Hematopoietic multipotent progenitor cell (in vitro differentiated cells): Measurements from ENCODE around the gene ARPC1A. TPM values are rescaled to one million over a fixed set of nuclear protein-coding genes. Genes with fewer than 3 reads are reported as not detected.
"Not testable (repeated sequence)": the region's sequence is repeated elsewhere in the genome, so short reads cannot be mapped to it uniquely, and the experiment has no call there.

ENCODE experiments used
- DNase-seq, 3 donors: peaks; one replicate each; pipeline ENCODE4 v3.0.0-alpha.2; 2011 to 2015; ENCODE audit warnings: low read depth in 2 of 3, low spot score in 2 of 3
- total RNA-seq: library from RNA; depleted of rRNA; stranded (reverse); fragments of >200 nt; gene quantifications from one replicate; pipeline ENCODE4 v1.2.3, GENCODE V29; 2012

Gene ARPC1A
- total RNA-seq, 1 donor: 52.8 TPM

DNA sequence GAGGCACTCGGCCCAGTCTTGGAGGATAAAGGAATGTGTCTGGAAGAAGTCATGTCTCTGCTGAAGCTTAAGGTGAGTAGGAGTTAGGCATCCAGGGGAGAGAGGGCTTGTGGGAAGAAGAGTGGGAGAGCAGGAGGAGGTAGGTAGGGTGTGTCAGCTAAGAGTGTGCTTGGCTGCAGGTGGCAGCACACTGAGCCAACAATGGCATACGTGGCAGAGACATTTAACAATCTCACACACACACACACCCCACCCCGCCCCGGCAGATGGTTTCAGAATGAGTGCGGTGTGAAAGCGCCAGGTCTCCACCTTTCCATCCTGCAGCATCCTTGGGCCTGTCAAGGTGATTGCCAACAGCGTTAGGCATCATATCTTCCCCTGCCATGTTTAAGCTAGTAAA lies 11.2 kb upstream of the ARPC1A start:
- no peak for DNase-seq

GRCh38 chr7:99320371-99320770 lies 5.3 kb upstream of the ARPC1A start:
- DNase-seq: no peak

DNA sequence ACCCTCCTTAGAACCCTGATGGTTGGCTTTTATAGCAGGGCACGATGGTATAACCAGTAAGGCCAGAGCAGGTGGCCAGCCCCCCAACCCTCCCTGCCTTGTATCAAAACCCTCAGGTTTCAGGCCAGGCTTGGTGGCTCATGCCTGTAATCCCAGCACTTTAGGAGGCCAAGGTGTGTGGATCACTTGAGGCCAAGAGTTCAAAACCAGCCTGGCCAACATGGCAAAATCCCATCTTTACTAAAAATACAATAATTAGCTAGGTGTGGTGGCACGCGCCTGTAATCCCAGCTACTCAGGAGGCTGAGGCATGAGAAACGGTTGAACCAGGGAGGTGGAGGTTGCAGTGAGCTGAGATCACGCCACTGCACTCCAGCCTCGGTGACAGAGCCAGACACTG lies 3.0 kb upstream of the ARPC1A start:
- not testable (repeated sequence) for DNase-seq

DNA sequence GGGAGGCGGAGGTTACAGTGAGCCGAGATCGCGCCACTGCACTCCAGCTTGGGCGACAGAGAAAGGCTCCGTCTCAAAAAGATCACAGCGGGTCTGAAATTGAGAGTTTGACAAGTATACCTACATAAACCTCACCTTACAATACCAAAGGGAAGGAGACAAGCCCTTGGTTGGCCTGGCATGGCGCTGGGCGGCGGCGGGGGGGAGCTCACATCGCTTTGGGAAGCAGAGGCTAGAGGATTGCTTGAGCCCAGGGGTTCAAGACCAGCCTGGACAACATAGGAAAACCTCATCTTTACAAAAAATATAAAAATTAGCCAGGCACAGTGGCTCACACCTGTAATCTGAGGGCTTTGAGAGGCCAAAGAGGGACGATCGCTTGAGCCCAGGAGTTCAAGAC lies 1.1 kb upstream of the ARPC1A start:
- no peak for DNase-seq

DNA sequence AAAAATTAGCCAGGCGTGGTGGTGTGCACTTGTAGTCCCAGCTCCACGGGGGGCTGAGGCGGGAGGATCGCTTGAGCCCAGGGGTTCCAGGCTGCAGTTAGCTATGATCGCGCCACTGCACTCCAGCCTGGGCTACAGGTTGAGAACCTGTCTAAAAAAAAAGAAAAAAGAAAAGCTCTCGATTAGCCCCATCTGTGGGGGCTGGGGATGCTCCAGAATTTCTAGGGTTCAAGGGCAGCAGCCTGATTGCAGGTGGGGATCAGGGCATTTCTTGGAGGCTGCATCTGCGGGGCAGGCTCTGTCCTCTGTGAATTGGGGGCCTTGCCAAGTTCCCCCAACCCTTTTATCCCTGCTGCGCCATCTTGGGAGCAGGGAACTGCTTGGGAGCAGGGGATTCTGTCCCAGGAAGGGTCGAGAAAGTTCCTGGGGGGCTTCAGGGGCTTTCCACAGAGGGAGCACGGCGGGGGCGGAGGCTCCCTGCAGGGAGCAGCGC lies 651 bp upstream of the ARPC1A start:
- no peak for DNase-seq

GRCh38 chr7:99326408-99326782 lies 697 bp downstream of the ARPC1A start:
- no peak for DNase-seq

DNA sequence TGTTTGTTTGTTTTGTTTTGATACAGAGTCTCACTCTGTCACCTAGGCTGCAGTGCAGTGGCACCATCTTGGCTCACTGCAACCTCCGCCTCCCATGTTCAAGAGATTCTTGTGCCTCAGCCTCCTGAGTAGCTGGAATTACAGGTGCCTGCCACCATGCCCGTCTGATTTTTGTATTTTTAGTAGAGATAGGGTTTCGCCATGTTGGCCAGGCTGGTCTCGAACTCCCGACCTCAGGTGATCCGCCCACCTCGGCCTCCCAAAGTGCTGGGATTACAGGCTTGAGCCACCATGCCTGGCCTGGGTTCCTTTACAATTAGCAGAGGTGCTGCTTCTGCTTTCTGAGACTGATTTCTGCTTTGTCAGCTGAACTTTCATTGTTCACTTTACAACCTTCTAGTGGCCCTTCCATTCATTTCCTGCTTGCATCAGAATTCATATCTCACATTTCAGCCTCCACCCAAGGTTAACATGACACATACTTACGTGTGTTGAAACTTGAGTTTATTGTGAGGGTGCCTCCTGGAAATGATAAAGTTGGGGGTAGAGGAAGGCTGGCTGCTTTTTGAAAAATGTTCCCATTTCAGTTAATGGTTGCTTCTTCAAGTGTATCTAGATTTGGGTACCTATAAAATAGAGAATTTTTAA lies 4.7 kb downstream of the ARPC1A start:
- peak in 2 of 3 donors; percentile 36 to 49 for DNase-seq

GRCh38 chr7:99331002-99331401 lies 5.3 kb downstream of the ARPC1A start:
- DNase-seq: no peak

- no peak for DNase-seq
These were observed 13.9 kb downstream of the ARPC1A start for GRCh38 chr7:99339595-99339994.

- no peak for DNase-seq
These were observed 15.0 kb downstream of the ARPC1A start for GRCh38 chr7:99340659-99341058.

DNA sequence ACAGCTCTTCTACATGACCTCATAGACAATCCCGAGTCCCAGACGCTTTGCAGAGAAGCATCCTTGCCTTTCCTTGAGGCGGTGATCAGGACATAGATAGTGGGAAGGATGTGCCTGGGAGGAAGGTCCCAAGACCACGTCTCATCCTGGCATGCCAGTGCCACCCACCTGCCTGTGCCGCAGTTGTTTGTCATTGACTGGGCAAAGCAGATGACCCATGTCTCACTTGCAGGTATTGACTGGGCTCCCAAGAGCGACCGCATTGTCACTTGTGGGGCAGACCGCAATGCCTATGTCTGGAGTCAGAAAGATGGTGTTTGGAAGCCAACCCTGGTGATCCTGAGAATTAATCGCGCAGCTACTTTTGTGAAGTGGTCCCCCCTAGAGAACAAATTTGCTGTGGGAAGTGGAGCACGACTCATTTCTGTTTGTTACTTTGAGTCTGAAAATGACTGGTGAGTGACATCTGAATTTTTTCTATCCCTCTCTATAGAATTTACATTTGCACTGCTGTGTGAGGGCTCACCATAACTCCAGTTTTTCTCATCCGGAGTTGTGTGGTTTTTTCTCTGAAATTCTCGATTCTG lies 18.5 kb downstream of the ARPC1A start:
- no peak for DNase-seq

GRCh38 chr7:99350641-99351040 lies 24.9 kb downstream of the ARPC1A start:
- DNase-seq: not testable (repeated sequence)

- no peak for DNase-seq
These were observed 26.5 kb downstream of the ARPC1A start for GRCh38 chr7:99352247-99352646.

DNA sequence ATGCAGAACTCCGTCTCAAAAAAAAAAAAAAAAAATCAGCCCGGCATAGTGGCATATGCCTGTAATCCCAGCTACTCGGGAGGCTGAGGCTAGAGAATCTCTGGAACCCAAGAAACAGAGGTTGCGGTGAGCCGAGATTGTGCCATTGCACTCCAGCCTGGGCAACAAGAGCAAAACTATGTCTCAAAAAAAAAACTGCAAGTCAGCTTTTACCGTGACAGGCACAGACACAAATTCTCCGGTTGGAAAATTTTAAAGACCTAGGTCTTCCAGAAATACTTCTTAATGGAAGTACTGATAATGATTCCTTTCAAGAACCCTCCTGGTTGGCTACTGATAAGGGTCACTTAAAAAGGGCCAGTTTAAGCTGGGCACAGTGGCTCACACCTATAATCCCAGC lies 29.4 kb downstream of the ARPC1A start:
- no peak for DNase-seq

DNA sequence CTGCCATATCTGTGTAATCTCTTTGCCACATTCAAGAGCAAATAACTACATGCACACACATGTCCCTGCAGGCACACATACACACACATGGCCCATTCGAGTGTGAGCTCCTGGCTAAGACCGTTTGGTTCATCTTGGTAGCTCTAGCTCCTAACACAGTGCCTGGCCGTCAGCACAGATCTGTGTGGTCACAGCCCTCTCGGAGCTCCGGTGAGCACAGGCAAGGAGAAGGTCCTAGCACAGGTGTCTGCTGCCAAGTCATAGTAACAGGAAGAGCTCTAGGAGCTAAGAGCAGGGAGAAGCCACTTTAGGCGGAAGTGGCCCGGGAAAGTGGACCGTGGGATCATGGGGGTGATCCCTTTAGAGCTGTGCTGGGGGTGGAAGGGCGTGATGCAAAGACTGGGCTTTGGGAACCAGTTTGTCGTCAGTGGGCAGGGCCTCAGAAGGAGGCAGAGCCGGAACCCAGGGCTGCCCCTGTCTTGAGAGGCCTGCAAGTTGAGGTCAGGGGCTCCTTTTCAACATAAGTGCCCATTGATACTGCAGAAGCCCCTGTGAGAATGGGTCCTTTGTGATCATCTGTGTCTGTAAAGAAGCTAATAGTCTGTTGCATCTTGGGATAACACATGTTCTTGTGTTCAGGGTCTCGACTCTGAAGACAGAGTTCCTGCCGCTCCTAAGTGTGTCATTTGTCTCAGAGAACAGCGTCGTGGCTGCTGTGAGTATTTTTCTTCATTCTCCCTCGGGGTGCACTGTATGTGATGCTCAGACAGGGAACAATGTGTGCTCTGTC lies 32.2 kb downstream of the ARPC1A start:
- DNase-seq: no peak

GRCh38 chr7:99358521-99358920 lies 32.8 kb downstream of the ARPC1A start:
- DNase-seq: not testable (repeated sequence)

GRCh38 chr7:99359465-99360154 lies 33.9 kb downstream of the ARPC1A start:
- DNase-seq: no peak

GRCh38 chr7:99362801-99363200 lies 37.1 kb downstream of the ARPC1A start:
- DNase-seq: no peak

- DNase-seq: no peak
These were observed 37.6 kb downstream of the ARPC1A start for GRCh38 chr7:99363286-99363685.

DNA sequence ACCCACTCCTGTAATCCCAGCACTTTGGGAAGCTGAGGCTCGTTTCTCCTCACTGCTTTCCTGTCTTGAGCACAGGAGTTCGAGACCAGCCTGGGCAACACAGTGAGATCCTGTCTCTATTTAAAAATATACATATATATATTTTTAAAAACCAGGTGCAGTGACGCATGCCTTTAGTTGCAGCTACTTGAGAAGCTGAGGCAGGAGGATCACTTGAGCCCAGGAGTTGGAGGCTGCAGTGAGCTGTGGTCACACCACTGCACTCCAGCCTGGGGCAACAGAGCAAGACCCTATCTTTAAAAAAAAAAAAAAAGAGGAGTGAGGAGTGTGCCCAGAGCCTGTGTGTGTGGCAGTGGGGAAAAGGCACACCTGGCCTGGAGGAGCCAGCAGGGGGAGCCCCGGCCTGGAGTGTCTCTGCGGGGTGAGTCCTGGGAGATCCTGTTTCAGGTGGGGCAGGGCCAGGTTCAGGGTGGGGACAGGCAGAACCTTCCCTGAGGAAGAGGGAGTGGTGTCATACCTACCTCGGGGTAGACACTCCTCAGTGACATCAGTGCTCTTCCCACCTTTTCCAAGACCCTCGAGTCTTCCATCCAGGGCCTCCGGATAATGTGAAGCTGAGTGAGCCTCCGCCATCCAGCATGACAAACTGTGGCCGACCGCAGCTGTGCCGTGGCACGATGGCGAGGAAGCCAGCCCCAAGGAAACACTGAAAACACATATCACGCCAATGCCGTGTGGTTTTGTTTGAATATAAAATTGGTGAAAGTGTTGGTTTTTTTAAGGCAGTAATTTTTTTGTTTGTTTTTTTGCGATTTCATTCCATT lies 39.8 kb downstream of the ARPC1A start:
- DNase-seq: peak in 2 of 3 donors; percentile 42 to 52
